H1 (cell line): ENCODE data around the gene KREMEN1. TPM values are rescaled to one million over a fixed set of nuclear protein-coding genes. Genes with fewer than 3 reads are reported as not detected.

Experiments used
- CREB1 ChIP-seq: IDR thresholded peaks from 2 replicates; pipeline ENCODE4 v1.6.1; 2012; ENCODE audit warnings: inconsistent platforms
- GTF2F1 ChIP-seq: IDR thresholded peaks from 2 replicates; pipeline ENCODE4 v1.6.1; 2012; ENCODE audit warnings: low read depth, low read length, improper control_type of control experiment, borderline replicate concordance
- HDAC6 ChIP-seq: IDR thresholded peaks from one replicate; pipeline ENCODE4 v1.7.1; 2012; ENCODE audit warnings: low read depth, mild to moderate bottlenecking, inconsistent platforms, low read length, moderate library complexity
- RBBP5 ChIP-seq: IDR thresholded peaks from 2 replicates; pipeline ENCODE4 v1.7.1; 2012; ENCODE audit warnings: low read depth, mild to moderate bottlenecking, inconsistent platforms, low read length, moderate library complexity, borderline replicate concordance
- RNF2 ChIP-seq: fragments of 200-900, 300-1000 bp; sonication (generic); IDR thresholded peaks from 2 replicates; pipeline ENCODE4 v1.7.1; 2016; ENCODE audit warnings: borderline replicate concordance, low read depth, mild to moderate bottlenecking, antibody characterized with exemption, low read length; ENCODE audit not compliant: poor library complexity, severe bottlenecking; ENCODE audit errors: missing control alignments
- TAF7 ChIP-seq: optimal IDR thresholded peaks from 2 replicates; pipeline ENCODE3; 2011; ENCODE audit warnings: low read depth, mild to moderate bottlenecking, inconsistent platforms, low read length, moderate library complexity, borderline replicate concordance
- TEAD4 ChIP-seq: IDR thresholded peaks from 2 replicates; pipeline ENCODE4 v1.6.1; 2012; ENCODE audit warnings: low read depth, low read length, inconsistent platforms, mixed read lengths
- polyA plus RNA-seq, 7 experiments: library from polyadenylated mRNA; depleted of rRNA in 3 of 7; stranded (reverse) in 5 of 7; unstranded in 2 of 7; fragments of >200 nt in 5 of 7; fragments of 200-250 nt in 2 of 7; gene quantifications; 1 replicate in 5 of 7; 2 replicates in 1 of 7; 4 replicates in 1 of 7; pipeline versions ENCODE4 v1.2.1 to v1.2.3, GENCODE V29; 2011 to 2013; ENCODE audit warnings: missing spikeins in 2 of 7, mixed read lengths in 2 of 7
- total RNA-seq: library from RNA; stranded (reverse); fragmentation: NEBNext Ultra II Directional; extraction: Animal tissue kit (Norgen Biotek cat#: 25700); gene quantifications from 2 replicates; pipeline ENCODE4 v1.2.1, GENCODE V29; 2021
- TF ChIP-seq, protein P1 (sequence below), 3 experiments: IDR thresholded peaks; 1 replicate in 2 of 3; 2 replicates in 1 of 3; pipeline versions ENCODE4 v1.5.1 to v1.6.1; 2011; ENCODE audit warnings: low read length in 3 of 3, mild to moderate bottlenecking in 3 of 3, inconsistent platforms in 2 of 3, low read depth in 1 of 3, moderate library complexity in 1 of 3; ENCODE audit not compliant: insufficient read depth in 1 of 3; ENCODE audit errors: control extremely low read depth in 1 of 3

The KREMEN1 gene
- total and polyA plus RNA-seq, 2 of the 8 experiments (the other 6 are each of a cell fraction or from before 2014, with no cell fraction given), result 2.1 to 3.2 TPM

DNA sequence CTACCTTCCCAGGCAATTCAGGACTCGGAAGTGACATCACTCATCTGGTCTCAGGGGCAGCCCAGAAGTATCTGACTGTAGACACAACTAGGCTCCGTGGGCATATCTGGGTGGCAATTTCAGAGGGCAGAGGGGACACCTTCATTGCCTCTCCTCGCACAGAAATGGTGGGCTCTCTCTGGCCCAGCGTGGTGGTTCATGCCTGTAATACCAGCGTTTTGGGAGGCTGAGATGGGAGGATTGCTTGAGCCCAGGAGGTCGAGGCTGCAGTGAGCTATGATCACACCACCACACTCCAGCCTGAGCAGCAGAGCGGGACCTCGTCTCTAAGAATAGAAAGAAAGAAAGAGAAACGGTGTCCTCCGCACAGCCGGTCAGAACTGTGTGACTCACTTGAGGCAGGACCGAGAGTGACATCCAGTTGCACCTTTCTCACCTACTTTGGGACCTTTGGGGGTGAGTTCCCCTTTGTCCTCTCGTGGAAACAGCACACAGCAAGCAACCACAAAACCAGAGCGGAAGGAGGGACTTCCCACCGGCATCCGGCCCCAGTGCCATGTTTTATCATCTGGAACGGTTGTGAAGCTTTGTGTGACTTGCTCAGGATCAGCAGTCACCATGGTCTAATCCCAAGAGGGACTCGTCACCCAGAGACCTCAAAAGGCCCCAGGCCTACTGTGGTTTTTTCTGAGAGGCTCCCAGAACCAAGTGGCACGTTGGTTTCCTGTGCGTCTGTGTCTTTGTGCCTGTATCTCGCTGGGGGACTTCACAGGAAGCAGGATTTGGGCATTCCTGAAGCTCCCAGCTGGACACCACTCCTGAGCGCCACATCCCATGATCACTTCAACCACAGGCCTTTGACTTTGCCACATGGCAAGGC, 94.4 kb downstream of the KREMEN1 start (continued):
- TF ChIP-seq GTF2F1, result no peak
- TF ChIP-seq RBBP5, result no peak
- no peak for TF ChIP-seq TEAD4
- no peak for TF ChIP-seq HDAC6
- no peak for TF ChIP-seq CREB1
- TF ChIP-seq RNF2, result no peak
- TF ChIP-seq TAF7, result no peak
- TF ChIP-seq, protein P1, sequence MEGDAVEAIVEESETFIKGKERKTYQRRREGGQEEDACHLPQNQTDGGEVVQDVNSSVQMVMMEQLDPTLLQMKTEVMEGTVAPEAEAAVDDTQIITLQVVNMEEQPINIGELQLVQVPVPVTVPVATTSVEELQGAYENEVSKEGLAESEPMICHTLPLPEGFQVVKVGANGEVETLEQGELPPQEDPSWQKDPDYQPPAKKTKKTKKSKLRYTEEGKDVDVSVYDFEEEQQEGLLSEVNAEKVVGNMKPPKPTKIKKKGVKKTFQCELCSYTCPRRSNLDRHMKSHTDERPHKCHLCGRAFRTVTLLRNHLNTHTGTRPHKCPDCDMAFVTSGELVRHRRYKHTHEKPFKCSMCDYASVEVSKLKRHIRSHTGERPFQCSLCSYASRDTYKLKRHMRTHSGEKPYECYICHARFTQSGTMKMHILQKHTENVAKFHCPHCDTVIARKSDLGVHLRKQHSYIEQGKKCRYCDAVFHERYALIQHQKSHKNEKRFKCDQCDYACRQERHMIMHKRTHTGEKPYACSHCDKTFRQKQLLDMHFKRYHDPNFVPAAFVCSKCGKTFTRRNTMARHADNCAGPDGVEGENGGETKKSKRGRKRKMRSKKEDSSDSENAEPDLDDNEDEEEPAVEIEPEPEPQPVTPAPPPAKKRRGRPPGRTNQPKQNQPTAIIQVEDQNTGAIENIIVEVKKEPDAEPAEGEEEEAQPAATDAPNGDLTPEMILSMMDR (IDR thresholded peaks at IDR 0.05; ENCODE audit: control extremely low read depth in 1 of 3, insufficient read depth in 1 of 3, low read depth in 1 of 3, low read length in 3 of 3), result no peak
